Measurements from ENCODE around the gene FLT3. TPM values are rescaled to one million over a fixed set of nuclear protein-coding genes. Genes with fewer than 3 reads are reported as not detected.

Gene FLT3
- total and polyA plus RNA-seq, 4 donors = 0.14 to 0.84 (median 0.42) TPM

- Histone ChIP-seq H3K27ac (ENCODE audit: low read depth in 1 of 2, low read length in 2 of 2) (no peak overlapping the region), H3K36me3 (ENCODE audit: control insufficient read depth in 4 of 4, insufficient read depth in 3 of 4, low read depth in 1 of 4, low read length in 3 of 4) (no peaks in the 10 kb centered on the region), H3K9me3 (ENCODE audit: control insufficient read depth in 4 of 4, low read length in 3 of 4) (no peaks in the 10 kb centered on the region), H3K27me3 (ENCODE audit: control insufficient read depth in 4 of 4, insufficient read depth in 4 of 4, low read length in 3 of 4) (no peaks in the 10 kb centered on the region), H3K4me3 (ENCODE audit: low read depth in 1 of 3, low read length in 3 of 3) (no peak overlapping the region), H3K9ac (ENCODE audit: low read depth in 1 of 2, low read length in 2 of 2) (no peak overlapping the region), H3K4me1 (ENCODE audit: control insufficient read depth in 4 of 4, insufficient read depth in 4 of 4, low read length in 3 of 4) (peaks cover 0 to 3% (median 0%) of the 10 kb centered on the region in 4 donors)
- DNase-seq (ENCODE audit: low spot score) = no peak
- no peak for TF ChIP-seq EGR1 (IDR thresholded peaks at IDR 0.05; ENCODE audit: low read depth in 2 of 2)
- TF ChIP-seq TAF1 (conservative IDR thresholded peaks at IDR 0.05) = no peak
- no peak for TF ChIP-seq RAD21 (IDR thresholded peaks at IDR 0.05)
- TF ChIP-seq JUND (IDR thresholded peaks at IDR 0.05) = no peak
- no peak for TF ChIP-seq GABPA (IDR thresholded peaks at IDR 0.05 in 1 of 2, conservative IDR thresholded peaks at IDR 0.05 in 1 of 2)
- TF ChIP-seq FOXA1 (IDR thresholded peaks at IDR 0.05) = no peak
- no peak for TF ChIP-seq ZBTB33 (IDR thresholded peaks at IDR 0.05)
- TF ChIP-seq MAX (IDR thresholded peaks at IDR 0.05) = no peak
- TF ChIP-seq REST (IDR thresholded peaks at IDR 0.05) = no peak
- no peak for TF ChIP-seq NR2F2 (IDR thresholded peaks at IDR 0.05)
- TF ChIP-seq SP1 (IDR thresholded peaks at IDR 0.05) = no peak
- no peak for TF ChIP-seq YY1 (IDR thresholded peaks at IDR 0.05)
- TF ChIP-seq FOXA2 (IDR thresholded peaks at IDR 0.05) = no peak
- WGBS = 69% methylated on average over 5 of the region's 5 CpGs
Measured at GRCh38 chr13:28031896-28032288, 68.5 kb downstream of the FLT3 start.

- TF ChIP-seq YY1 (IDR thresholded peaks at IDR 0.05) (no peak), RXRA (IDR thresholded peaks at IDR 0.05) (no peak)
- Histone ChIP-seq H3K27me3 (ENCODE audit: control insufficient read depth in 4 of 4, insufficient read depth in 4 of 4, low read length in 3 of 4) (no peaks in the 10 kb centered on the region), H3K4me1 (ENCODE audit: control insufficient read depth in 4 of 4, insufficient read depth in 4 of 4, low read length in 3 of 4) (peaks cover 0 to 3% (median 0%) of the 10 kb centered on the region in 4 donors), H3K9ac (ENCODE audit: low read depth in 1 of 2, low read length in 2 of 2) (no peak overlapping the region), H3K9me3 (ENCODE audit: control insufficient read depth in 4 of 4, low read length in 3 of 4) (no peaks in the 10 kb centered on the region), H3K4me3 (ENCODE audit: low read depth in 1 of 3, low read length in 3 of 3) (no peak overlapping the region), H3K27ac (ENCODE audit: low read depth in 1 of 2, low read length in 2 of 2) (no peak overlapping the region), H3K36me3 (ENCODE audit: control insufficient read depth in 4 of 4, insufficient read depth in 3 of 4, low read depth in 1 of 4, low read length in 3 of 4) (no peaks in the 10 kb centered on the region)
- no peak for DNase-seq (ENCODE audit: low spot score)
- WGBS = 85% methylated on average over 10 of the region's 10 CpGs
Measured at GRCh38 chr13:28031220-28031895, 69.0 kb downstream of the FLT3 start.

All from liver (tissue), 9 donors.